Thyroid gland (tissue), 4 donors: Measurements from ENCODE around the gene CDHR5.

Source experiments
- POLR2A ChIP-seq, 2 donors: fragments of 450-650 bp; IDR thresholded peaks; one replicate each; pipeline ENCODE4 v1.6.1; 2017; ENCODE audit warnings: antibody characterized with exemption in 2 of 2, mild to moderate bottlenecking in 2 of 2, moderate library complexity in 1 of 2
- TF ChIP-seq, protein P1 (sequence below), 6 experiments: fragments of 200-600 bp in 3 of 6; fragments of 450-650 bp in 3 of 6; sonication (generic) in 3 of 6; IDR thresholded peaks; one replicate each; pipeline ENCODE4 v1.5.1; 2016 to 2019; ENCODE audit warnings: antibody characterized with exemption in 6 of 6, mild to moderate bottlenecking in 2 of 6, inconsistent platforms in 1 of 6, moderate library complexity in 1 of 6

DNA sequence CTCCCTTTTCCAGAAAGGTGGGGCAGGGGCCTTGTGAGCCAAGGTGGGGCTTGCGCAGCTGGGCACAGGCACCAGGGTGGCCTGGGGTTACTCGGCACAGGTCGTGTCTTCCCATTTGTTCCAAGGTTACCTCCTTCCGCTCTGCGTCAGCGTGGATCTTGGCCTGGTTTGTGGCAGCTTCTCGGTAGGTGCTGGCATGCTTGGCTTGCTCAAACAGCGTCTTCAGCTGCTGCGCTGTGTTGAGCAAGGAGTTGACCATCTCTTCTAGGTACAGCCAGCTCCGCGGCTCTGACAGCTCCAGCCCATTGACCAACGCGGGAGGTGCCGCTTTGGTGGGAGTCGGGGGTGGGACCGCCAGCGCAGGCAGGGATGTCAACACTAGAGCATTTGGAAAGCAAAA is 49.7 kb upstream of the CDHR5 start:
- TF ChIP-seq, protein P1, sequence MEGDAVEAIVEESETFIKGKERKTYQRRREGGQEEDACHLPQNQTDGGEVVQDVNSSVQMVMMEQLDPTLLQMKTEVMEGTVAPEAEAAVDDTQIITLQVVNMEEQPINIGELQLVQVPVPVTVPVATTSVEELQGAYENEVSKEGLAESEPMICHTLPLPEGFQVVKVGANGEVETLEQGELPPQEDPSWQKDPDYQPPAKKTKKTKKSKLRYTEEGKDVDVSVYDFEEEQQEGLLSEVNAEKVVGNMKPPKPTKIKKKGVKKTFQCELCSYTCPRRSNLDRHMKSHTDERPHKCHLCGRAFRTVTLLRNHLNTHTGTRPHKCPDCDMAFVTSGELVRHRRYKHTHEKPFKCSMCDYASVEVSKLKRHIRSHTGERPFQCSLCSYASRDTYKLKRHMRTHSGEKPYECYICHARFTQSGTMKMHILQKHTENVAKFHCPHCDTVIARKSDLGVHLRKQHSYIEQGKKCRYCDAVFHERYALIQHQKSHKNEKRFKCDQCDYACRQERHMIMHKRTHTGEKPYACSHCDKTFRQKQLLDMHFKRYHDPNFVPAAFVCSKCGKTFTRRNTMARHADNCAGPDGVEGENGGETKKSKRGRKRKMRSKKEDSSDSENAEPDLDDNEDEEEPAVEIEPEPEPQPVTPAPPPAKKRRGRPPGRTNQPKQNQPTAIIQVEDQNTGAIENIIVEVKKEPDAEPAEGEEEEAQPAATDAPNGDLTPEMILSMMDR (IDR thresholded peaks at IDR 0.05) = no peak
- no peak for TF ChIP-seq POLR2A (IDR thresholded peaks at IDR 0.05)
